SK-N-SH (cell line): ENCODE results near the gene MVB12B. TPM values are rescaled to one million over a fixed set of nuclear protein-coding genes. Genes with fewer than 3 reads are reported as not detected.
A peak's percentile ranks its signal among the peaks of the same experiment; 100 is the strongest.

ENCODE experiments used
- CTCF ChIA-PET: fragments of 300-600, 350-600 bp; formaldehyde crosslinking; extraction: SDS; loops from one replicate; lab custom pipeline; 2021; lab: Yijun Ruan, JAX
- POLR2A ChIA-PET: fragments of 350-600 bp; sonication (Branson Sonifier 250); formaldehyde crosslinking; extraction: SDS; loops from one replicate; lab custom pipeline; 2020; ENCODE audit warnings: antibody characterized with exemption, inconsistent platforms; lab: Yijun Ruan, JAX
- DNase-seq: peaks from one replicate; pipeline ENCODE4 v3.0.0; 2012
- H2AFZ ChIP-seq: fragments of 200-600 bp; sonication (generic); 2 replicates; pipeline ENCODE4 v1.8.1; 2016; ENCODE audit warnings: antibody characterized with exemption, mild to moderate bottlenecking, low read depth
- H3F3A ChIP-seq: fragments of 200-600 bp; sonication (generic); replicated peaks from 2 replicates; pipeline ENCODE3; 2016; ENCODE audit warnings: antibody characterized with exemption, mild to moderate bottlenecking; ENCODE audit not compliant: insufficient read depth
- H3K27ac ChIP-seq, 2 experiments: fragments of 200-500 bp in 1 of 2; fragments of 200-600 bp in 1 of 2; sonication (Bioruptor generic) in 1 of 2; sonication (generic), shearing (Covaris generic) in 1 of 2; 2 replicates each; pipeline versions ENCODE4 v1.5.1 to v1.6.1; 2014 to 2016; ENCODE audit warnings: low read depth in 2 of 2, inconsistent platforms in 1 of 2, low read length in 1 of 2, mild to moderate bottlenecking in 1 of 2, mixed read lengths in 1 of 2
- H3K27me3 ChIP-seq: fragments of 200-600 bp; sonication (generic), shearing (Covaris generic); 2 replicates; pipeline ENCODE4 v1.6.1; 2016; ENCODE audit warnings: mixed run types; ENCODE audit not compliant: insufficient read depth
- H3K36me3 ChIP-seq, 2 experiments: fragments of 200-500 bp in 1 of 2; fragments of 200-600 bp in 1 of 2; sonication (Bioruptor generic) in 1 of 2; sonication (generic) in 1 of 2; replicated peaks in 1 of 2; 2 replicates each; pipeline versions ENCODE3 to v1.5.1; 2014 to 2016; ENCODE audit warnings: low read length in 1 of 2, mild to moderate bottlenecking in 1 of 2; ENCODE audit not compliant: insufficient read depth in 2 of 2, control insufficient read depth in 1 of 2
- H3K4me1 ChIP-seq, 2 experiments: fragments of 200-500 bp in 1 of 2; fragments of 200-600 bp in 1 of 2; sonication (Bioruptor generic) in 1 of 2; sonication (generic), shearing (Covaris generic) in 1 of 2; 2 replicates each; pipeline versions ENCODE4 v1.5.1 to v1.6.1; 2014 to 2016; ENCODE audit warnings: low read depth in 1 of 2, low read length in 1 of 2, mixed run types in 1 of 2; ENCODE audit not compliant: insufficient read depth in 2 of 2, control insufficient read depth in 1 of 2
- H3K4me2 ChIP-seq: fragments of 200-600 bp; sonication (generic), shearing (Covaris generic); 2 replicates; pipeline ENCODE4 v1.6.1; 2017; ENCODE audit warnings: mixed run types
- H3K4me3 ChIP-seq, 2 experiments: fragments of 200-500 bp in 1 of 2; fragments of 200-600 bp in 1 of 2; sonication (Bioruptor generic) in 1 of 2; sonication (generic), shearing (Covaris generic) in 1 of 2; 2 replicates each; pipeline versions ENCODE4 v1.5.1 to v1.8.1; 2014 to 2016; ENCODE audit warnings: low read depth in 2 of 2, inconsistent platforms in 1 of 2, low read length in 1 of 2, mild to moderate bottlenecking in 1 of 2, mixed read lengths in 1 of 2, moderate library complexity in 1 of 2
- H3K79me2 ChIP-seq: fragments of 200-600 bp; sonication (generic); 2 replicates; pipeline ENCODE4 v1.8.1; 2017; ENCODE audit warnings: mild to moderate bottlenecking; ENCODE audit not compliant: insufficient read depth
- H3K9ac ChIP-seq: fragments of 200-600 bp; sonication (generic); 2 replicates; pipeline ENCODE4 v1.6.1; 2017; ENCODE audit warnings: mixed run types
- H3K9me2 ChIP-seq: fragments of 200-600 bp; sonication (generic); 2 replicates; pipeline ENCODE4 v1.6.1; 2017; ENCODE audit warnings: mixed run types
- H3K9me3 ChIP-seq: fragments of 200-600 bp; sonication (generic); 2 replicates; pipeline ENCODE4 v1.6.1; 2017; ENCODE audit warnings: mixed run types, mild to moderate bottlenecking, moderate library complexity
- H4K20me1 ChIP-seq: fragments of 200-600 bp; sonication (generic); 2 replicates; pipeline ENCODE4 v1.6.1; 2017; ENCODE audit warnings: mild to moderate bottlenecking, mixed run types; ENCODE audit not compliant: insufficient read depth
- CTCF ChIP-seq: fragments of 200-600 bp; sonication (generic); IDR thresholded peaks from 2 replicates; pipeline ENCODE4 v1.6.1; 2017; ENCODE audit warnings: antibody characterized with exemption, mild to moderate bottlenecking, moderate library complexity
- ELF1 ChIP-seq: IDR thresholded peaks from 2 replicates; pipeline ENCODE4 v1.4.0; 2012
- EP300 ChIP-seq, 2 experiments: IDR thresholded peaks; 2 replicates each; pipeline versions ENCODE4 v1.4.0 to v1.6.1; 2012; ENCODE audit warnings: borderline replicate concordance in 1 of 2, low read depth in 1 of 2, low read length in 1 of 2
- EZH2phosphoT487 ChIP-seq: fragments of 200-600 bp; sonication (generic); IDR thresholded peaks from 2 replicates; pipeline ENCODE4 v1.6.1; 2017; ENCODE audit warnings: low read depth, mixed run types, mild to moderate bottlenecking, antibody characterized with exemption, moderate library complexity, borderline replicate concordance
- FOSL2 ChIP-seq: IDR thresholded peaks from 2 replicates; pipeline ENCODE4 v1.4.0; 2012; ENCODE audit warnings: low read depth, mild to moderate bottlenecking, moderate library complexity, borderline replicate concordance
- JUND ChIP-seq: IDR thresholded peaks from 2 replicates; pipeline ENCODE4 v1.4.0; 2012
- MAX ChIP-seq: IDR thresholded peaks from 2 replicates; pipeline ENCODE4 v1.4.0; 2012; ENCODE audit warnings: low read depth
- MEF2A ChIP-seq: IDR thresholded peaks from 2 replicates; pipeline ENCODE4 v1.4.0; 2012; ENCODE audit warnings: low read depth, borderline replicate concordance
- MXI1 ChIP-seq: IDR thresholded peaks from 2 replicates; pipeline ENCODE4 v1.6.1; 2012; ENCODE audit warnings: mild to moderate bottlenecking, low read depth, low read length, improper control_type of control experiment
- POLR2AphosphoS5 ChIP-seq: IDR thresholded peaks from 2 replicates; pipeline ENCODE4 v1.6.1; 2012; ENCODE audit warnings: low read depth, low read length
- RAD21 ChIP-seq: IDR thresholded peaks from 2 replicates; pipeline ENCODE4 v1.6.1; 2012; ENCODE audit warnings: mild to moderate bottlenecking, low read length
- SMC3 ChIP-seq: IDR thresholded peaks from 2 replicates; pipeline ENCODE4 v1.6.1; 2012; ENCODE audit warnings: low read depth, low read length, improper control_type of control experiment
- TAF1 ChIP-seq: IDR thresholded peaks from 2 replicates; pipeline ENCODE4 v1.6.1; 2012; ENCODE audit warnings: low read depth, mild to moderate bottlenecking, low read length, moderate library complexity, borderline replicate concordance
- TCF12 ChIP-seq: IDR thresholded peaks from 2 replicates; pipeline ENCODE4 v1.4.0; 2012
- USF1 ChIP-seq: IDR thresholded peaks from 2 replicates; pipeline ENCODE4 v1.4.0; 2012; ENCODE audit warnings: low read depth, borderline replicate concordance
- USF2 ChIP-seq: fragments of 150-350 bp; IDR thresholded peaks from 2 replicates; pipeline ENCODE4 v1.6.1; 2017; ENCODE audit warnings: antibody characterized with exemption, low read length, low read depth, borderline replicate concordance
- ZBTB33 ChIP-seq: IDR thresholded peaks from 2 replicates; pipeline ENCODE4 v1.4.0; 2012; ENCODE audit warnings: low read depth, borderline replicate concordance
- WGBS: methylation state at CpG from one replicate; pipeline ENCODE4 v1.1.6; 2017; ENCODE audit warnings: low lambda C conversion rate; 5-methylcytosine and 5-hydroxymethylcytosine counted together
- polyA plus RNA-seq, 3 experiments: library from polyadenylated mRNA; depleted of rRNA; stranded (reverse); fragments of >200 nt; gene quantifications; 2 replicates each; pipeline ENCODE4 v1.2.3, GENCODE V29; 2012

MVB12B gene
- polyA plus RNA-seq, 1 of the 3 experiments (the other 2 are of a cell fraction): 5.1 TPM

- Histone ChIP-seq H3K9me3 (no peaks in the 10 kb centered on the region), H3K4me2 (no peak overlapping the region), H2AFZ (no peak overlapping the region), H3K4me1 (peaks cover 15 to 40% of the 10 kb centered on the region in 2 experiments), H3K27ac (no peak overlapping the region; a peak in 1 of 4 replicates), H3K9me2 (no peaks in the 10 kb centered on the region), H4K20me1 (no peaks in the 10 kb centered on the region), H3K9ac (no peak overlapping the region), H3F3A (peaks cover 9% of the 10 kb centered on the region), H3K4me3 (no peak overlapping the region), H3K79me2 (no peaks in the 10 kb centered on the region), H3K27me3 (no peaks in the 10 kb centered on the region), H3K36me3 (peaks cover 2 to 8% of the 10 kb centered on the region in 2 experiments)
- no peak for DNase-seq
- POLR2A ChIA-PET: no interaction called here
- no peak for TF ChIP-seq MEF2A
- TF ChIP-seq USF1: no peak
- TF ChIP-seq EP300 (IDR thresholded peaks at IDR 0.05; ENCODE audit: borderline replicate concordance in 1 of 2, low read depth in 1 of 2, low read length in 1 of 2): no peak
- no peak for TF ChIP-seq SMC3
- TF ChIP-seq ELF1: no peak
- no peak for TF ChIP-seq MXI1
- no peak for TF ChIP-seq USF2
- no peak for TF ChIP-seq CTCF
- TF ChIP-seq TAF1: no peak
- TF ChIP-seq FOSL2: no peak
- TF ChIP-seq TCF12: no peak
- no peak for TF ChIP-seq RAD21
- CTCF ChIA-PET: interaction anchor here (1.2 kb wide), 1 partner anchor 11 kb away, joined by 3 read pairs; no protein-coding TSS in a partner anchor
- 95% methylated on average over 2 of the region's 2 CpGs for WGBS
These were observed 111.1 kb downstream of the MVB12B start for GRCh38 chr9:126437701-126438100.

- no peak overlapping the region for H2AFZ ChIP-seq
- H3K9me3 ChIP-seq: no peaks in the 10 kb centered on the region
- H4K20me1 ChIP-seq: no peaks in the 10 kb centered on the region
- no peaks in the 10 kb centered on the region for H3K27me3 ChIP-seq
- no peaks in the 10 kb centered on the region for H3K79me2 ChIP-seq
- peaks cover 2 to 8% of the 10 kb centered on the region in 2 experiments for H3K36me3 ChIP-seq
- no peak for DNase-seq
- no peak overlapping the region for H3K9ac ChIP-seq
- peaks cover 15 to 40% of the 10 kb centered on the region in 2 experiments for H3K4me1 ChIP-seq
- ChIA-PET CTCF (no interaction called here), POLR2A (no interaction called here)
- H3K9me2 ChIP-seq: no peaks in the 10 kb centered on the region
- H3K4me3 ChIP-seq: no peak overlapping the region
- H3K4me2 ChIP-seq: no peak overlapping the region
- H3F3A ChIP-seq: peaks cover 9% of the 10 kb centered on the region
- 0 out of 4 replicates have a peak overlapping the region, but pooled peaks of 1 of the 2 experiments have one; percentile 1 for H3K27ac ChIP-seq
- 90% methylated on average over 10 of the region's 13 CpGs for WGBS
- TF ChIP-seq ZBTB33 (no peak), POLR2AphosphoS5 (no peak), EZH2phosphoT487 (no peak), MAX (no peak), EP300 (IDR thresholded peaks at IDR 0.05; ENCODE audit: borderline replicate concordance in 1 of 2, low read depth in 1 of 2, low read length in 1 of 2) (no peak), JUND (no peak), CTCF (no peak)
These were observed 112.2 kb downstream of the MVB12B start for GRCh38 chr9:126438741-126439401.
